HepG2 (cell line): ENCODE results near the gene NOTUM. TPM values are rescaled to one million over a fixed set of nuclear protein-coding genes. Genes with fewer than 3 reads are reported as not detected.

Experiments used
- EED ChIP-seq: sonication (generic); formaldehyde crosslinking; IDR thresholded peaks from 2 replicates; pipeline ENCODE4 v1.5.0; 2020; ENCODE audit warnings: mild to moderate bottlenecking, missing genetic modification reagents
- FLYWCH1 ChIP-seq: sonication (generic); formaldehyde crosslinking; IDR thresholded peaks from 2 replicates; pipeline ENCODE4 v1.8.1; 2023; ENCODE audit warnings: mild to moderate bottlenecking, missing genetic modification reagents
- GABPA ChIP-seq, 2 experiments: IDR thresholded peaks; 2 replicates each; pipeline ENCODE4 v1.6.1; 2011 to 2016; ENCODE audit warnings: low read depth in 2 of 2, low read length in 1 of 2, missing biosample characterization in 1 of 2, missing genetic modification characterization in 1 of 2
- HCFC1 ChIP-seq: fragments of 150-350 bp; IDR thresholded peaks from 2 replicates; pipeline ENCODE4 v1.6.1; 2014; ENCODE audit warnings: low read depth, low read length
- HNRNPL ChIP-seq: fragments of 200-400 bp; formaldehyde crosslinking; IDR thresholded peaks from 2 replicates; pipeline ENCODE4 v1.6.1; 2017; ENCODE audit warnings: mild to moderate bottlenecking, low read depth, low read length
- HOXA3 ChIP-seq: sonication (generic); formaldehyde crosslinking; IDR thresholded peaks from 2 replicates; pipeline ENCODE4 v1.5.0; 2020; ENCODE audit warnings: missing genetic modification reagents
- MAF1 ChIP-seq: sonication (generic); formaldehyde crosslinking; IDR thresholded peaks from 2 replicates; pipeline ENCODE4 v1.5.0; 2020; ENCODE audit warnings: missing genetic modification reagents, borderline replicate concordance
- MXI1 ChIP-seq: IDR thresholded peaks from 3 replicates; pipeline ENCODE4 v1.6.1; 2012; ENCODE audit warnings: low read depth, low read length, inconsistent platforms, borderline replicate concordance
- NR2F6 ChIP-seq, 2 experiments: IDR thresholded peaks; 2 replicates each; pipeline ENCODE4 v1.6.1; 2016; ENCODE audit warnings: antibody characterized with exemption in 1 of 2, mild to moderate bottlenecking in 1 of 2
- PHF8 ChIP-seq: sonication (generic); formaldehyde crosslinking; IDR thresholded peaks from 2 replicates; pipeline ENCODE4 v1.5.0; 2020; ENCODE audit warnings: missing genetic modification reagents
- SMAD1 ChIP-seq: sonication (generic); formaldehyde crosslinking; IDR thresholded peaks from 2 replicates; pipeline ENCODE4 v1.4.0; 2020; ENCODE audit warnings: missing genetic modification reagents, low read depth, mild to moderate bottlenecking, borderline replicate concordance
- SRSF9 ChIP-seq: fragments of 200-400 bp; formaldehyde crosslinking; IDR thresholded peaks from 2 replicates; pipeline ENCODE4 v1.6.1; 2018; ENCODE audit warnings: borderline replicate concordance, mild to moderate bottlenecking, low read depth, low read length; ENCODE audit not compliant: insufficient read depth, poor library complexity, severe bottlenecking
- SRY ChIP-seq: sonication (generic); formaldehyde crosslinking; IDR thresholded peaks from 2 replicates; pipeline ENCODE4 v1.8.0; 2022; ENCODE audit warnings: mild to moderate bottlenecking, missing genetic modification reagents
- TEAD2 ChIP-seq: sonication (generic); formaldehyde crosslinking; IDR thresholded peaks from 2 replicates; pipeline ENCODE4 v1.9.0; 2021; ENCODE audit warnings: missing genetic modification reagents
- ZC3H13 ChIP-seq: sonication (generic); formaldehyde crosslinking; IDR thresholded peaks from 2 replicates; pipeline ENCODE4 v1.8.1; 2023; ENCODE audit warnings: mild to moderate bottlenecking, missing genetic modification reagents, moderate library complexity
- ZFY ChIP-seq: sonication (generic); formaldehyde crosslinking; IDR thresholded peaks from 2 replicates; pipeline ENCODE4 v1.4.0; 2020; ENCODE audit warnings: missing genetic modification reagents
- ZNF350 ChIP-seq: sonication (generic); formaldehyde crosslinking; IDR thresholded peaks from 2 replicates; pipeline ENCODE4 v1.4.0; 2020; ENCODE audit warnings: mild to moderate bottlenecking, low read depth, missing genetic modification reagents, borderline replicate concordance
- ZNF550 ChIP-seq: sonication (generic); formaldehyde crosslinking; IDR thresholded peaks from 2 replicates; pipeline ENCODE4 v1.4.0; 2020; ENCODE audit warnings: mild to moderate bottlenecking, missing genetic modification reagents, borderline replicate concordance
- polyA plus RNA-seq, 8 experiments: library from polyadenylated mRNA; depleted of rRNA in 3 of 8; stranded (reverse) in 7 of 8; unstranded in 1 of 8; fragments of >200 nt; fragmentation: Illumina TruSeq in 4 of 8; extraction: Trizol in 4 of 8; gene quantifications; 2 replicates each; pipeline versions ENCODE4 v1.2.1 to v1.2.3, GENCODE V29; 2011 to 2016; ENCODE audit warnings: low read depth in 4 of 8, missing spikeins in 1 of 8, mixed read lengths in 1 of 8; ENCODE audit not compliant: insufficient read depth in 1 of 8
- total RNA-seq, 5 experiments: library from RNA; depleted of rRNA; stranded (reverse); fragments of >200 nt; fragmentation: Illumina TruSeq; extraction: Trizol; gene quantifications; 2 replicates each; pipeline ENCODE4 v1.2.3, GENCODE V29; 2016; ENCODE audit warnings: low read depth in 1 of 5
- TF ChIP-seq, protein P1 (sequence below): IDR thresholded peaks from 2 replicates; pipeline ENCODE4 v1.6.1; 2016; ENCODE audit warnings: low read depth
- TF ChIP-seq, protein P2 (sequence below): sonication (generic); formaldehyde crosslinking; IDR thresholded peaks from one replicate; pipeline ENCODE4 v1.5.1; 2020; ENCODE audit warnings: mild to moderate bottlenecking, missing genetic modification reagents; ENCODE audit errors: not compliant biosample characterization

Gene NOTUM
- total and polyA plus RNA-seq, 2 of the 13 experiments (the other 11 are each of a cell fraction or from before 2014, with no cell fraction given) = 150 to 160 TPM

DNA sequence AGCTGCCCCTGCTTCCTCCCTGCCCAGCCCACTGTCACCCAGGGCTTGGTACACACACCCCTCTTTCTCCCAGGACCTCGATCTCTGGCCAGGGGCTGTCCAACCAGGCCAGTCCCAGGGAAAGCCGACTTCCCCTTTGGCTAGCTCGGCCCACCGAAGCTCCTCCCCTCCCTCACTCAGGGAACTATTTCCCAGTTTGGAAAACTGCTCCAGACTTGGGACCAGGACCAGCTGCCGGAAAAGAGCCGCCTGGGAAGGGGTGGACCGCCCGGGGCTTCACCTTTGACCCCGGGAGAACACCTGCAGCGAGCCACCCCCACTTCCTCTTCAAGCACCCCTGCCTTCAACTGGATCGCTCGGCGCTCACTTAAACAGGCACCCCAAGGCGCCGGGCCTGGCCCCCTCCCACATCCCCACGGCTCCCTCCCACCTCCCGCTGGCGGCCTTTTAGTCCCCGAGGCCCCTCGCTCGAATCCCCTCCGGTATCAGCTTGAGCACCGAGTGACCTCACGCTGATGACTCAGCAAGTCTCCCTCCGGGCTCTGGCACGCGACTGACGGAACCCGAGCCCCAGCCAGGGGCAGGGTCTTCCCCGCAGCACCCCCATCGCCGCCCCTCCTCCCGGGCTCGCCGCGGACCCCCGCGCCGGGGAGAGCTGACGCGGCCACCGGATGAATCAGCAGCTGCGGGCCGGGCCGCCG lies 34.4 kb downstream of the NOTUM start (continued):
- no peak for TF ChIP-seq GABPA (IDR thresholded peaks at IDR 0.05; ENCODE audit: low read depth, low read length)
- peak; percentile 75 for TF ChIP-seq GABPA (CRISPR knock-in tag; IDR thresholded peaks at IDR 0.05; ENCODE audit: low read depth)
- peak; percentile 57 for TF ChIP-seq PHF8 (CRISPR knock-in tag)
- TF ChIP-seq SMAD1 (CRISPR knock-in tag) = peak; percentile 52; the same call in 1 of the 2 replicates
- no peak for TF ChIP-seq TEAD2 (CRISPR knock-in tag)
- TF ChIP-seq ZC3H13 (CRISPR knock-in tag) = peak; percentile 62; the same call in 1 of the 2 replicates
- 0 out of 2 replicates have a peak, but pooled peaks have one; percentile 7 for TF ChIP-seq EED (CRISPR knock-in tag)
- no peak for TF ChIP-seq ZNF550 (CRISPR knock-in tag)
- peak; percentile 62; the same call in 1 of the 2 replicates for TF ChIP-seq ZFY (CRISPR knock-in tag)
- no peak for TF ChIP-seq SRY (CRISPR knock-in tag)
- no peak for TF ChIP-seq SRSF9
- TF ChIP-seq HCFC1 = no peak
- TF ChIP-seq HNRNPL = peak; percentile 86
- peak; percentile 98 for TF ChIP-seq NR2F6 (IDR thresholded peaks at IDR 0.05)
- TF ChIP-seq NR2F6 (CRISPR knock-in tag; IDR thresholded peaks at IDR 0.05) = peak; percentile 97
- TF ChIP-seq, protein P1, sequence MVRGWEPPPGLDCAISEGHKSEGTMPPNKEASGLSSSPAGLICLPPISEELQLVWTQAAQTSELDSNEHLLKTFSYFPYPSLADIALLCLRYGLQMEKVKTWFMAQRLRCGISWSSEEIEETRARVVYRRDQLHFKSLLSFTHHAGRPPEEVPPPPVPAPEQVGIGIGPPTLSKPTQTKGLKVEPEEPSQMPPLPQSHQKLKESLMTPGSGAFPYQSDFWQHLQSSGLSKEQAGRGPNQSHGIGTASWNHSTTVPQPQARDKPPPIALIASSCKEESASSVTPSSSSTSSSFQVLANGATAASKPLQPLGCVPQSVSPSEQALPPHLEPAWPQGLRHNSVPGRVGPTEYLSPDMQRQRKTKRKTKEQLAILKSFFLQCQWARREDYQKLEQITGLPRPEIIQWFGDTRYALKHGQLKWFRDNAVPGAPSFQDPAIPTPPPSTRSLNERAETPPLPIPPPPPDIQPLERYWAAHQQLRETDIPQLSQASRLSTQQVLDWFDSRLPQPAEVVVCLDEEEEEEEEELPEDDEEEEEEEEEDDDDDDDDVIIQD = peak; percentile 91
- TF ChIP-seq ZNF350 = peak; percentile 79; the same call in 1 of the 2 replicates
- TF ChIP-seq MAF1 (CRISPR knock-in tag) = peak; percentile 67; the same call in 1 of the 2 replicates
- peak; percentile 55; the same call in 1 of the 2 replicates for TF ChIP-seq HOXA3 (CRISPR knock-in tag)
- peak; percentile 86; the same call in 1 of the 3 replicates for TF ChIP-seq MXI1
- TF ChIP-seq, protein P2, sequence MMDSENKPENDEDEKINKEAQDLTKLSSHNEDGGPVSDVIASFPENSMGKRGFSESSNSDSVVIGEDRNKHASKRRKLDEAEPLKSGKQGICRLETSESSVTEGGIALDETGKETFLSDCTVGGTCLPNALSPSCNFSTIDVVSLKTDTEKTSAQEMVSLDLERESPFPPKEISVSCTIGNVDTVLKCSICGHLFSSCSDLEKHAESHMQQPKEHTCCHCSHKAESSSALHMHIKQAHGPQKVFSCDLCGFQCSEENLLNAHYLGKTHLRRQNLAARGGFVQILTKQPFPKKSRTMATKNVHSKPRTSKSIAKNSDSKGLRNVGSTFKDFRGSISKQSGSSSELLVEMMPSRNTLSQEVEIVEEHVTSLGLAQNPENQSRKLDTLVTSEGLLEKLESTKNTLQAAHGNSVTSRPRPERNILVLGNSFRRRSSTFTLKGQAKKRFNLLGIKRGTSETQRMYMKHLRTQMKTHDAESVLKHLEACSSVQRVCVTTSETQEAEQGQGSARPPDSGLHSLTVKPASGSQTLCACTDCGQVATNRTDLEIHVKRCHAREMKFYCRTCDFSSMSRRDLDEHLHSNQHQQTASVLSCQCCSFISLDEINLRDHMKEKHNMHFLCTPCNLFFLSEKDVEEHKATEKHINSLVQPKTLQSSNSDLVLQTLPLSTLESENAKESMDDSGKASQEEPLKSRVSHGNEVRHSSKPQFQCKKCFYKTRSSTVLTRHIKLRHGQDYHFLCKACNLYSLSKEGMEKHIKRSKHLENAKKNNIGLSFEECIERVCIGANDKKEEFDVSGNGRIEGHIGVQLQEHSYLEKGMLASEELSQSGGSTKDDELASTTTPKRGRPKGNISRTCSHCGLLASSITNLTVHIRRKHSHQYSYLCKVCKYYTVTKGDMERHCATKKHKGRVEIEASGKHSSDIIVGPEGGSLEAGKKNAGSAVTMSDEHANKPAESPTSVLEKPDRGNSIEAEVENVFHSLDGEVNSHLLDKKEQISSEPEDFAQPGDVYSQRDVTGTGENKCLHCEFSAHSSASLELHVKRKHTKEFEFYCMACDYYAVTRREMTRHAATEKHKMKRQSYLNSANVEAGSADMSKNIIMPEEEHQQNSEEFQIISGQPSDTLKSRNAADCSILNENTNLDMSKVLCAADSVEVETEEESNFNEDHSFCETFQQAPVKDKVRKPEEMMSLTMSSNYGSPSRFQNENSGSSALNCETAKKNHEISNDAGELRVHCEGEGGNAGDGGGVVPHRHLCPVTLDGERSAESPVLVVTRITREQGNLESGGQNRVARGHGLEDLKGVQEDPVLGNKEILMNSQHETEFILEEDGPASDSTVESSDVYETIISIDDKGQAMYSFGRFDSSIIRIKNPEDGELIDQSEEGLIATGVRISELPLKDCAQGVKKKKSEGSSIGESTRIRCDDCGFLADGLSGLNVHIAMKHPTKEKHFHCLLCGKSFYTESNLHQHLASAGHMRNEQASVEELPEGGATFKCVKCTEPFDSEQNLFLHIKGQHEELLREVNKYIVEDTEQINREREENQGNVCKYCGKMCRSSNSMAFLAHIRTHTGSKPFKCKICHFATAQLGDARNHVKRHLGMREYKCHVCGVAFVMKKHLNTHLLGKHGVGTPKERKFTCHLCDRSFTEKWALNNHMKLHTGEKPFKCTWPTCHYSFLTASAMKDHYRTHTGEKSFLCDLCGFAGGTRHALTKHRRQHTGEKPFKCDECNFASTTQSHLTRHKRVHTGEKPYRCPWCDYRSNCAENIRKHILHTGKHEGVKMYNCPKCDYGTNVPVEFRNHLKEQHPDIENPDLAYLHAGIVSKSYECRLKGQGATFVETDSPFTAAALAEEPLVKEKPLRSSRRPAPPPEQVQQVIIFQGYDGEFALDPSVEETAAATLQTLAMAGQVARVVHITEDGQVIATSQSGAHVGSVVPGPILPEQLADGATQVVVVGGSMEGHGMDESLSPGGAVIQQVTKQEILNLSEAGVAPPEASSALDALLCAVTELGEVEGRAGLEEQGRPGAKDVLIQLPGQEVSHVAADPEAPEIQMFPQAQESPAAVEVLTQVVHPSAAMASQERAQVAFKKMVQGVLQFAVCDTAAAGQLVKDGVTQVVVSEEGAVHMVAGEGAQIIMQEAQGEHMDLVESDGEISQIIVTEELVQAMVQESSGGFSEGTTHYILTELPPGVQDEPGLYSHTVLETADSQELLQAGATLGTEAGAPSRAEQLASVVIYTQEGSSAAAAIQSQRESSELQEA (CRISPR knock-in tag) = peak; percentile 78
- TF ChIP-seq FLYWCH1 = no peak
